ENCODE data around the gene FSCN2. TPM values are rescaled to one million over a fixed set of nuclear protein-coding genes. Genes with fewer than 3 reads are reported as not detected.

The FSCN2 gene
- total RNA-seq, 2 donors from 2014 or later = 1.0 to 1.8 TPM

- TF ChIP-seq CTCF (conservative IDR thresholded peaks at IDR 0.05) = no peak
- WGBS, 2 experiments (ENCODE audit: insufficient coverage in 1 of 2, insufficient read length in 1 of 2) = 68 to 72% methylated on average over 16 to 18 of the region's 18 CpGs
- no peaks in the 10 kb centered on the region for H3K27me3 ChIP-seq (ENCODE audit: control insufficient read depth, insufficient read depth, low read length, poor library complexity, severe bottlenecking)
- H3K27ac ChIP-seq (ENCODE audit: low read depth, low read length) = no peak overlapping the region
- H3K4me3 ChIP-seq (ENCODE audit: low read length) = no peak overlapping the region
- no peaks in the 10 kb centered on the region for H3K4me1 ChIP-seq (ENCODE audit: control insufficient read depth, insufficient read depth, low read length)
- Mint-ChIP-seq H3K9me3 (no peaks in the 10 kb centered on the region), H3K36me3 (ENCODE audit: low read depth) (no peaks in the 10 kb centered on the region), H3K4me1 (peaks cover 11% of the 10 kb centered on the region), H3K4me3 (no peak overlapping the region), H3K27me3 (ENCODE audit: insufficient read depth) (peaks cover 29% of the 10 kb centered on the region), H3K27ac (no peak overlapping the region)
- no peaks in the 10 kb centered on the region for H3K9me3 ChIP-seq (ENCODE audit: control insufficient read depth, low read length)
- no peaks in the 10 kb centered on the region for H3K36me3 ChIP-seq (ENCODE audit: control insufficient read depth, insufficient read depth, low read length)
- H3K9ac ChIP-seq (ENCODE audit: extremely low read depth, low read length, poor library complexity, severe bottlenecking) = no peak overlapping the region
- DNase-seq = no peak
Measured at GRCh38 chr17:81492202-81492601, 36.0 kb upstream of the FSCN2 start.

- no peaks in the 10 kb centered on the region for H3K36me3 Mint-ChIP-seq (ENCODE audit: low read depth)
- DNase-seq = no peak
- Histone ChIP-seq H3K9me3 (ENCODE audit: control insufficient read depth, low read length) (no peaks in the 10 kb centered on the region), H3K36me3 (ENCODE audit: control insufficient read depth, insufficient read depth, low read length) (no peaks in the 10 kb centered on the region), H3K27ac (ENCODE audit: low read depth, low read length) (no peak overlapping the region), H3K9ac (ENCODE audit: extremely low read depth, low read length, poor library complexity, severe bottlenecking) (no peak overlapping the region), H3K4me1 (ENCODE audit: control insufficient read depth, insufficient read depth, low read length) (no peaks in the 10 kb centered on the region), H3K4me3 (ENCODE audit: low read length) (no peak overlapping the region), H3K27me3 (ENCODE audit: control insufficient read depth, insufficient read depth, low read length, poor library complexity, severe bottlenecking) (no peaks in the 10 kb centered on the region)
- H3K4me1 Mint-ChIP-seq = peaks cover 11% of the 10 kb centered on the region
- TF ChIP-seq CTCF (conservative IDR thresholded peaks at IDR 0.05) = no peak
- H3K27me3 Mint-ChIP-seq (ENCODE audit: insufficient read depth) = peaks cover 26% of the 10 kb centered on the region
- 94 to 95% methylated on average over 5 to 9 of the region's 9 CpGs for WGBS, 2 experiments (ENCODE audit: insufficient coverage in 1 of 2, insufficient read length in 1 of 2)
- no peak overlapping the region for H3K27ac Mint-ChIP-seq
- no peak overlapping the region for H3K4me3 Mint-ChIP-seq
- H3K9me3 Mint-ChIP-seq = no peaks in the 10 kb centered on the region
Measured at GRCh38 chr17:81492706-81493105, 35.5 kb upstream of the FSCN2 start.

- Mint-ChIP-seq H3K27me3 (ENCODE audit: insufficient read depth) (peaks cover 30% of the 10 kb centered on the region), H3K4me3 (no peak overlapping the region), H3K4me1 (peaks cover 11% of the 10 kb centered on the region), H3K27ac (no peak overlapping the region), H3K9me3 (no peaks in the 10 kb centered on the region), H3K36me3 (ENCODE audit: low read depth) (no peaks in the 10 kb centered on the region)
- Histone ChIP-seq H3K27ac (ENCODE audit: low read depth, low read length) (no peak overlapping the region), H3K9me3 (ENCODE audit: control insufficient read depth, low read length) (no peaks in the 10 kb centered on the region), H3K4me1 (ENCODE audit: control insufficient read depth, insufficient read depth, low read length) (no peaks in the 10 kb centered on the region), H3K36me3 (ENCODE audit: control insufficient read depth, insufficient read depth, low read length) (no peaks in the 10 kb centered on the region), H3K4me3 (ENCODE audit: low read length) (no peak overlapping the region), H3K9ac (ENCODE audit: extremely low read depth, low read length, poor library complexity, severe bottlenecking) (no peak overlapping the region), H3K27me3 (ENCODE audit: control insufficient read depth, insufficient read depth, low read length, poor library complexity, severe bottlenecking) (no peaks in the 10 kb centered on the region)
- no peak for TF ChIP-seq CTCF (conservative IDR thresholded peaks at IDR 0.05)
- DNase-seq = peak; percentile 77
- 94 to 97% methylated on average over 14 to 16 of the region's 16 CpGs for WGBS, 2 experiments (ENCODE audit: insufficient coverage in 1 of 2, insufficient read length in 1 of 2)
Measured at GRCh38 chr17:81493198-81494038, 34.8 kb upstream of the FSCN2 start.

All from endodermal cell (in vitro differentiated cells).